Renal cortex interstitium (tissue), 11 donors: ENCODE data around the gene CILP2. TPM values are rescaled to one million over a fixed set of nuclear protein-coding genes. Genes with fewer than 3 reads are reported as not detected.

ENCODE experiments used
- DNase-seq, 11 donors: peaks; one replicate each; pipeline ENCODE4 v3.0.0-alpha.2; 2013; ENCODE audit warnings: low read depth in 9 of 11, low spot score in 4 of 11; ENCODE audit errors: extremely low read depth in 1 of 11
- polyA plus RNA-seq, 3 donors: library from polyadenylated mRNA; unstranded; fragments of 120-200 nt; gene quantifications; one replicate each; pipeline ENCODE4 v1.2.1, GENCODE V29; 2013; ENCODE audit not compliant: insufficient read length in 3 of 3

The CILP2 gene
- polyA plus RNA-seq, 3 donors, result 0.11 to 0.26 (median 0.12) TPM

DNA sequence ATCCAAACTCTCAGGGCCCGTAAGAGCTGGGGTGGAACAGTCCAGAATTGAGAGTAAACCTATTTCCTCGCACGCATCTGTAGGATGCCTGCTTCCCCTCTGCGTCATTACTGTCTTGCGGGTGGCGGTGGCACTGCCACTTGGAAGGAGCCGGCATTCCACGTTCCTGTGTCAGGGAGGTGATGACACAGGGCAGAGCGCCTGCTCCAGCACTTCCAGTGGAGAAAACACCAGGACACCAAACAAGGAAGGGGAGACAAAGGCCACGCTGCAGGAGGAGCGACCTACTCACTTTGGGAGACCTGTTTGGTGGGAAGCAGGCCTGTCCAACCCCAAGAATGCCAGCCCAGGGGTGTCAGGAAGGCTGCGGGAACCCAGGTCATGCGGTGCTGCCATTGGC, 43.3 kb downstream of the CILP2 start:
- DNase-seq, result no peak

- DNase-seq, result no peak
These were observed 44.4 kb downstream of the CILP2 start for GRCh38 chr19:19582471-19582870.

DNA sequence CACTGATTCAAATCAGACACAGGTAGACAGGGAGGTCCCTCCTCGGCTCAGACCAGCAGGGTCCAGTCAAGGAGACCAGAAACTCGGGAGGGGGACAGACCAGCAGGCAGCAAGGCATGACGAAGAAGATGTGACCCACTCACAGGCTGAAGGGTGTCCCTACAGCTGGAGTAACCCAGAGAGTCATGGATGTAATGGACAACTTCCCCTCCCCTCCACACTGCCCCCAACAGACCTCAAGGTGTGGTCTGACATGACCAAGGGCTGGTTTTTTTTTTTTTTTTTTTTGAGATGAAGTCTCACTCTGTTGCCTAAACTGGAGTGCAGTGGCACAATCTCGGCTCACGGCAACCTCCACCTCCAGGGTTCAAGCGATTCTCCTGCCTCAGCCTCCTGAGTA, 46.3 kb downstream of the CILP2 start:
- no peak for DNase-seq

GRCh38 chr19:19587771-19588170, 49.7 kb downstream of the CILP2 start:
- no peak for DNase-seq

DNA sequence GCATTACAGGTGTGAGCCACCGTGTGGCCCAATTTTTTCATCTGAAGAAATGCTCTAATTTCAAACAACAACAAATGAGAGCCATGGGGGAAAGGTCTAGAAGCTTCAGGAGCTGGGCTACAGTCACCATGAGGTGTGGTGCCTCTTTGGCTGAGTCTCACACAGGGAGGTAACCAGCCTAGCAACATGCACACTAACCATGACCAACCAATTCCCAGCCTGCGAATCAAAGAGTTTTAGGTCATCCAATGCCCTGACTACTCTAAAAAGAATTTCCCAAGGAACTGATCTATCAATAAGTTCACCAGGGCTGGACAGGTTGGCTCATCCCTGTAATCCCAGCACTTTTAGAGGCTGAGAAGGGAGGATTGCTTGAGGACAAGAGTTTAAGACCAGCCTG, 50.5 kb downstream of the CILP2 start:
- no peak for DNase-seq

GRCh38 chr19:19591133-19591825, 53.2 kb downstream of the CILP2 start:
- peak in 2 of 11 donors; percentile 16 to 20 for DNase-seq

DNA sequence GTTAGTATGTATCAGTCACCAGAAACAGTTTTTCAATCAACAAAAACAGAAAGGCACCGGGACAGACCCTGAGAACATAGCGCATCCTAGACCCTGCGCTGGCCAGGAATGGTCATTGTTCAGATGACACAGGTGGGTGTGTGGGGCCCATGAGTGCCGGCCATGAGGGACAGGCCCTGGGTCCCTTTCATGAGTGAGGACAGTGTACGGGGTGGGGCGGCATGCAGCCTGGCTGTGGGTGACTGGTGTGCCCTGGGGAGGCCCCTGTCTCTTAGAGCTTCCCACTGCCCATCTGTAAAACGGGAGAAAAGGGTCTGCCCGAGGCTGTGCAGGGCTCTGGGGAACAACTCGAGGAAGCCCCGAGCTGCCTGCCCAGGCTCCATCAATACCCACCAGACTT, 54.6 kb downstream of the CILP2 start:
- DNase-seq, result no peak

- no peak for DNase-seq
These were observed 56.3 kb downstream of the CILP2 start for GRCh38 chr19:19594381-19594780.

GRCh38 chr19:19595171-19595701, 57.2 kb downstream of the CILP2 start:
- DNase-seq, result no peak

Other genes with a start within 250 kb of the CILP2 start
- 10 to 100 TPM; 50.4 to 65.1 (median 64.6) TPM for gene SUGP1, start 217.8 kb upstream of the CILP2 start, polyA plus RNA-seq
- gene MAU2, start 217.4 kb upstream of the CILP2 start, polyA plus RNA-seq, result 10 to 100 TPM; 45.0 to 85.6 (median 50.0) TPM
- 10 to 100 TPM; 46.4 to 58.0 (median 54.2) TPM for gene GATAD2A, start 132.6 kb upstream of the CILP2 start, polyA plus RNA-seq
- gene TSSK6, start 22.7 kb upstream of the CILP2 start, polyA plus RNA-seq, result 1 to 10 TPM in 2 of 3 donors, under 1 TPM in 1; 0.59 to 1.4 (median 1.3) TPM
- gene NDUFA13, start 22.0 kb upstream of the CILP2 start, polyA plus RNA-seq, result 100 to 1,000 TPM; 241 to 343 (median 284) TPM
- gene YJEFN3, start 9.4 kb upstream of the CILP2 start, polyA plus RNA-seq, result 10 to 100 TPM in 1 of 3 donors, 1 to 10 TPM in 2; 6.8 to 12.4 (median 9.3) TPM
- gene PBX4, start 80.4 kb downstream of the CILP2 start, polyA plus RNA-seq, result 1 to 10 TPM; 2.6 to 9.1 (median 4.0) TPM
- gene LPAR2, start 90.0 kb downstream of the CILP2 start, polyA plus RNA-seq, result 10 to 100 TPM; 21.6 to 34.5 (median 31.0) TPM
- 1 to 10 TPM; 3.6 to 6.9 (median 5.6) TPM for gene GMIP, start 105.4 kb downstream of the CILP2 start, polyA plus RNA-seq
- 10 to 100 TPM; 47.5 to 68.2 (median 51.9) TPM for gene ATP13A1, start 125.4 kb downstream of the CILP2 start, polyA plus RNA-seq
- gene ZNF101, start 130.6 kb downstream of the CILP2 start, polyA plus RNA-seq, result 10 to 100 TPM; 15.3 to 15.8 (median 15.6) TPM
- 10 to 100 TPM; 12.5 to 16.2 (median 13.9) TPM for gene ZNF14, start 194.8 kb downstream of the CILP2 start, polyA plus RNA-seq